Glomerular endothelial cell (primary cell): Measurements from ENCODE around the gene NGRN. TPM values are rescaled to one million over a fixed set of nuclear protein-coding genes. Genes with fewer than 3 reads are reported as not detected.
"Not testable (repeated sequence)": the region's sequence is repeated elsewhere in the genome, so short reads cannot be mapped to it uniquely, and the experiment has no call there.

Experiments used
- DNase-seq: peaks from one replicate; pipeline ENCODE4 v3.0.0-alpha.2; 2011; ENCODE audit warnings: low read depth, low spot score; ENCODE audit errors: extremely low read depth
- total RNA-seq: library from RNA; depleted of rRNA; stranded (reverse); fragments of >200 nt; gene quantifications from 2 replicates; pipeline ENCODE4 v1.2.3, GENCODE V29; 2015

The NGRN gene
- total RNA-seq, 1 donor from 2014 or later = 64.9 TPM

- DNase-seq = no peak
These were observed 6.1 kb downstream of the NGRN start for GRCh38 chr15:90271459-90272166.

GRCh38 chr15:90278467-90278866 is 13.0 kb downstream of the NGRN start:
- not testable (repeated sequence) for DNase-seq

GRCh38 chr15:90280743-90281142 is 15.3 kb downstream of the NGRN start:
- DNase-seq = not testable (repeated sequence)

GRCh38 chr15:90281637-90282036 is 16.2 kb downstream of the NGRN start:
- DNase-seq = not testable (repeated sequence)

GRCh38 chr15:90286678-90287077 is 21.2 kb downstream of the NGRN start:
- DNase-seq = no peak

- DNase-seq = no peak
These were observed 21.6 kb downstream of the NGRN start for GRCh38 chr15:90287101-90287500.

- DNase-seq = no peak
These were observed 22.5 kb downstream of the NGRN start for GRCh38 chr15:90287946-90288345.

GRCh38 chr15:90291679-90292356 is 26.3 kb downstream of the NGRN start:
- DNase-seq = no peak

GRCh38 chr15:90293040-90293810 is 27.8 kb downstream of the NGRN start:
- not testable (repeated sequence) for DNase-seq

- DNase-seq = no peak
These were observed 28.7 kb downstream of the NGRN start for GRCh38 chr15:90294159-90294558.

- DNase-seq = no peak
These were observed 29.3 kb downstream of the NGRN start for GRCh38 chr15:90294601-90295269.

- DNase-seq = no peak
These were observed 29.8 kb downstream of the NGRN start for GRCh38 chr15:90295270-90295648.

GRCh38 chr15:90296316-90296884 is 30.9 kb downstream of the NGRN start:
- DNase-seq = not testable (repeated sequence)

- no peak for DNase-seq
These were observed 31.5 kb downstream of the NGRN start for GRCh38 chr15:90297021-90297420.

GRCh38 chr15:90300541-90300940 is 35.1 kb downstream of the NGRN start:
- no peak for DNase-seq

GRCh38 chr15:90300988-90301706 is 35.7 kb downstream of the NGRN start:
- DNase-seq = no peak

GRCh38 chr15:90301707-90302300 is 36.3 kb downstream of the NGRN start:
- DNase-seq = no peak

- DNase-seq = not testable (repeated sequence)
These were observed 39.9 kb downstream of the NGRN start for GRCh38 chr15:90305355-90305754.

GRCh38 chr15:90305932-90306331 is 40.5 kb downstream of the NGRN start:
- no peak for DNase-seq

- DNase-seq = no peak
These were observed 41.1 kb downstream of the NGRN start for GRCh38 chr15:90306560-90306959.
